ENCODE measurements around the gene SLC22A24. TPM values are rescaled to one million over a fixed set of nuclear protein-coding genes. Genes with fewer than 3 reads are reported as not detected.

Gene SLC22A24
- total RNA-seq, 1 experiment from 2014 or later, result not detected

GRCh38 chr11:63179432-63180041, 35.5 kb upstream of the SLC22A24 start:
- Histone ChIP-seq H3K36me3 (ENCODE audit: control insufficient read depth, insufficient read depth, low read length) (no peaks in the 10 kb centered on the region), H3K27me3 (ENCODE audit: control insufficient read depth, insufficient read depth, low read length) (no peaks in the 10 kb centered on the region; the same call in 1 of the 2 replicates), H3K4me3 (ENCODE audit: low read depth in 2 of 2, low read length in 2 of 2) (no peak overlapping the region), H3K4me1 (ENCODE audit: control insufficient read depth, insufficient read depth, low read length) (no peaks in the 10 kb centered on the region), H3K9me3 (ENCODE audit: control insufficient read depth, insufficient read depth, low read depth, low read length) (no peaks in the 10 kb centered on the region), H3K27ac (ENCODE audit: low read length) (no peak overlapping the region)
- DNase-seq (ENCODE audit: low read depth, low spot score), result no peak
- TF ChIP-seq CTCF (IDR thresholded peaks at IDR 0.05), result no peak
- no peak for ATAC-seq
- ChIA-PET POLR2A (interaction anchor here (0.6 kb wide), 1 partner anchor 45 kb away, joined by 4 read pairs; no protein-coding TSS in a partner anchor), CTCF (no interaction called here)
- in situ Hi-C loops (cut with HindIII; ENCODE audit: low pct_unique_long_range_greater_than_20kb, low sequenced_read_pairs) (no loop called here), intact Hi-C loops (cut with micrococcal nuclease; ENCODE audit: unreplicated experiment) (no loop called here)
- no TSS peak for BruUV-seq (replicated peaks)

GRCh38 chr11:63177872-63178271, 33.9 kb upstream of the SLC22A24 start:
- intact Hi-C loops (cut with micrococcal nuclease; ENCODE audit: unreplicated experiment) (no loop called here), in situ Hi-C loops (cut with HindIII; ENCODE audit: low pct_unique_long_range_greater_than_20kb, low sequenced_read_pairs) (no loop called here)
- Histone ChIP-seq H3K4me1 (ENCODE audit: control insufficient read depth, insufficient read depth, low read length) (no peaks in the 10 kb centered on the region), H3K4me3 (ENCODE audit: low read depth in 2 of 2, low read length in 2 of 2) (no peak overlapping the region), H3K27ac (ENCODE audit: low read length) (no peak overlapping the region), H3K9me3 (ENCODE audit: control insufficient read depth, insufficient read depth, low read depth, low read length) (no peaks in the 10 kb centered on the region), H3K36me3 (ENCODE audit: control insufficient read depth, insufficient read depth, low read length) (no peaks in the 10 kb centered on the region), H3K27me3 (ENCODE audit: control insufficient read depth, insufficient read depth, low read length) (no peaks in the 10 kb centered on the region; the same call in 1 of the 2 replicates)
- BruUV-seq (replicated peaks), result no TSS peak
- no peak for TF ChIP-seq TCF7L2 (IDR thresholded peaks at IDR 0.05; ENCODE audit: low read depth, low read length)
- no peak for TF ChIP-seq CTCF (IDR thresholded peaks at IDR 0.05)
- TF ChIP-seq, protein P1, sequence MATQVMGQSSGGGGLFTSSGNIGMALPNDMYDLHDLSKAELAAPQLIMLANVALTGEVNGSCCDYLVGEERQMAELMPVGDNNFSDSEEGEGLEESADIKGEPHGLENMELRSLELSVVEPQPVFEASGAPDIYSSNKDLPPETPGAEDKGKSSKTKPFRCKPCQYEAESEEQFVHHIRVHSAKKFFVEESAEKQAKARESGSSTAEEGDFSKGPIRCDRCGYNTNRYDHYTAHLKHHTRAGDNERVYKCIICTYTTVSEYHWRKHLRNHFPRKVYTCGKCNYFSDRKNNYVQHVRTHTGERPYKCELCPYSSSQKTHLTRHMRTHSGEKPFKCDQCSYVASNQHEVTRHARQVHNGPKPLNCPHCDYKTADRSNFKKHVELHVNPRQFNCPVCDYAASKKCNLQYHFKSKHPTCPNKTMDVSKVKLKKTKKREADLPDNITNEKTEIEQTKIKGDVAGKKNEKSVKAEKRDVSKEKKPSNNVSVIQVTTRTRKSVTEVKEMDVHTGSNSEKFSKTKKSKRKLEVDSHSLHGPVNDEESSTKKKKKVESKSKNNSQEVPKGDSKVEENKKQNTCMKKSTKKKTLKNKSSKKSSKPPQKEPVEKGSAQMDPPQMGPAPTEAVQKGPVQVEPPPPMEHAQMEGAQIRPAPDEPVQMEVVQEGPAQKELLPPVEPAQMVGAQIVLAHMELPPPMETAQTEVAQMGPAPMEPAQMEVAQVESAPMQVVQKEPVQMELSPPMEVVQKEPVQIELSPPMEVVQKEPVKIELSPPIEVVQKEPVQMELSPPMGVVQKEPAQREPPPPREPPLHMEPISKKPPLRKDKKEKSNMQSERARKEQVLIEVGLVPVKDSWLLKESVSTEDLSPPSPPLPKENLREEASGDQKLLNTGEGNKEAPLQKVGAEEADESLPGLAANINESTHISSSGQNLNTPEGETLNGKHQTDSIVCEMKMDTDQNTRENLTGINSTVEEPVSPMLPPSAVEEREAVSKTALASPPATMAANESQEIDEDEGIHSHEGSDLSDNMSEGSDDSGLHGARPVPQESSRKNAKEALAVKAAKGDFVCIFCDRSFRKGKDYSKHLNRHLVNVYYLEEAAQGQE (IDR thresholded peaks at IDR 0.05; ENCODE audit: insufficient read depth in 1 of 2, low read depth in 2 of 2, low read length in 1 of 2), result no peak
- ChIA-PET CTCF (no interaction called here), POLR2A (no interaction called here)
- DNase-seq (ENCODE audit: low read depth, low spot score) (no peak), ATAC-seq (no peak)

- CTCF ChIA-PET, result no interaction called here
- Histone ChIP-seq H3K4me3 (ENCODE audit: low read depth in 2 of 2, low read length in 2 of 2) (no peak overlapping the region), H3K27ac (ENCODE audit: low read length) (no peak overlapping the region), H3K9me3 (ENCODE audit: control insufficient read depth, insufficient read depth, low read depth, low read length) (no peaks in the 10 kb centered on the region), H3K27me3 (ENCODE audit: control insufficient read depth, insufficient read depth, low read length) (peaks cover 11% of the 10 kb centered on the region), H3K4me1 (ENCODE audit: control insufficient read depth, insufficient read depth, low read length) (no peaks in the 10 kb centered on the region), H3K36me3 (ENCODE audit: control insufficient read depth, insufficient read depth, low read length) (no peaks in the 10 kb centered on the region)
- BruUV-seq (replicated peaks), result no TSS peak
- DNase-seq (ENCODE audit: low read depth, low spot score) (no peak), ATAC-seq (no peak)
- in situ Hi-C loops (cut with HindIII; ENCODE audit: low pct_unique_long_range_greater_than_20kb, low sequenced_read_pairs), result no loop called here
- intact Hi-C loops (cut with micrococcal nuclease; ENCODE audit: unreplicated experiment), result no loop called here
- TF ChIP-seq TCF7L2 (IDR thresholded peaks at IDR 0.05; ENCODE audit: low read depth, low read length) (no peak), CTCF (IDR thresholded peaks at IDR 0.05) (no peak), SIN3A (IDR thresholded peaks at IDR 0.05; ENCODE audit: borderline replicate concordance, insufficient read depth, low read depth, low read length) (no peak), POLR2AphosphoS5 (IDR thresholded peaks at IDR 0.05; ENCODE audit: low read depth, low read length) (no peak)
- TF ChIP-seq, protein P1 (IDR thresholded peaks at IDR 0.05; ENCODE audit: insufficient read depth in 1 of 2, low read depth in 2 of 2, low read length in 1 of 2), result no peak
- POLR2A ChIA-PET, result no interaction called here
Observed at GRCh38 chr11:63165706-63166310, 21.8 kb upstream of the SLC22A24 start.
